RWPE2 (cell line): ENCODE data around the gene LSMEM2.

ENCODE experiments used
- ATAC-seq: fragments of 200-7000 bp; cut with Tn5 transposase; 3 replicates; pipeline ENCODE4 v1.9.1; 2021; ENCODE audit warnings: low read depth
- DNase-seq: peaks from one replicate; pipeline ENCODE4 v3.0.0-alpha.2; 2020; ENCODE audit warnings: low spot score
- H3K27ac ChIP-seq: fragments of 450-650 bp; 2 replicates; pipeline ENCODE4 v1.5.1; 2017; ENCODE audit warnings: mild to moderate bottlenecking; ENCODE audit not compliant: poor library complexity, severe bottlenecking
- H3K27me3 ChIP-seq: fragments of 250-450 bp; sonication (Bioruptor Pico); 2 replicates; pipeline ENCODE4 v1.5.1; 2021; ENCODE audit warnings: mild to moderate bottlenecking, moderate library complexity; ENCODE audit not compliant: insufficient read depth, poor library complexity, severe bottlenecking
- H3K36me3 ChIP-seq: fragments of 250-450 bp; sonication (Bioruptor Pico); 2 replicates; pipeline ENCODE4 v1.5.1; 2020; ENCODE audit warnings: low read depth, mild to moderate bottlenecking, moderate library complexity
- H3K4me1 ChIP-seq: fragments of 250-450 bp; sonication (Bioruptor Pico); 2 replicates; pipeline ENCODE4 v1.5.1; 2021; ENCODE audit warnings: mild to moderate bottlenecking, moderate library complexity; ENCODE audit not compliant: insufficient read depth, poor library complexity, severe bottlenecking
- H3K4me3 ChIP-seq: fragments of 250-450 bp; sonication (Bioruptor Pico); 2 replicates; pipeline ENCODE4 v1.5.1; 2021; ENCODE audit warnings: mild to moderate bottlenecking, moderate library complexity; ENCODE audit not compliant: severe bottlenecking
- H3K9me3 ChIP-seq: fragments of 250-450 bp; sonication (Bioruptor Pico); 2 replicates; pipeline ENCODE4 v1.5.1; 2021; ENCODE audit warnings: mild to moderate bottlenecking, moderate library complexity; ENCODE audit not compliant: severe bottlenecking
- CTCF ChIP-seq: fragments of 450-650 bp; IDR thresholded peaks from one replicate; pipeline ENCODE4 v1.5.1; 2017; ENCODE audit warnings: mild to moderate bottlenecking, moderate library complexity; ENCODE audit not compliant: poor library complexity, severe bottlenecking

LSMEM2 gene

GRCh38 chr3:50326182-50326541 is 47.3 kb downstream of the LSMEM2 start:
- Histone ChIP-seq H3K36me3 (peaks cover 43% of the 10 kb centered on the region), H3K9me3 (no peaks in the 10 kb centered on the region), H3K4me1 (no peaks in the 10 kb centered on the region), H3K27ac (no peak overlapping the region), H3K27me3 (no peaks in the 10 kb centered on the region), H3K4me3 (no peak overlapping the region)
- no peak for ATAC-seq
- TF ChIP-seq CTCF = no peak
- no peak for DNase-seq

- H3K9me3 ChIP-seq = no peaks in the 10 kb centered on the region
- no peaks in the 10 kb centered on the region for H3K27me3 ChIP-seq
- no peaks in the 10 kb centered on the region for H3K4me1 ChIP-seq
- peak overlapping the region; percentile 19 for H3K27ac ChIP-seq
- TF ChIP-seq CTCF = no peak
- H3K36me3 ChIP-seq = peaks cover 53% of the 10 kb centered on the region
- H3K4me3 ChIP-seq = peak overlapping the region; percentile 81
- ATAC-seq (no peak), DNase-seq (no peak)
Measured at GRCh38 chr3:50327129-50327528, 48.2 kb downstream of the LSMEM2 start.

- peak within 1 kb of the TSS; percentile 81 for H3K4me3 ChIP-seq
- TF ChIP-seq CTCF = no peak
- ATAC-seq (peak; percentile 84), DNase-seq (peak; percentile 97)
- no peaks in the 10 kb centered on the region for H3K9me3 ChIP-seq
- peak within 1 kb of the TSS; percentile 19 for H3K27ac ChIP-seq
- peaks cover 56% of the 10 kb centered on the region for H3K36me3 ChIP-seq
- H3K4me1 ChIP-seq = no peaks in the 10 kb centered on the region
- H3K27me3 ChIP-seq = no peaks in the 10 kb centered on the region
Measured at GRCh38 chr3:50327943-50328691, 49.2 kb downstream of the LSMEM2 start, which contains the start of gene TUSC2. TUSC2 (minus strand) TSS chr3:50328223; CDS start chr3:50328099, 124 bp downstream.

GRCh38 chr3:50330330-50330729 is 51.4 kb downstream of the LSMEM2 start:
- no peak for ATAC-seq
- no peak for TF ChIP-seq CTCF
- H3K4me1 ChIP-seq = peaks cover 10% of the 10 kb centered on the region
- no peak overlapping the region for H3K27ac ChIP-seq
- no peaks in the 10 kb centered on the region for H3K27me3 ChIP-seq
- peaks cover 68% of the 10 kb centered on the region for H3K36me3 ChIP-seq
- H3K4me3 ChIP-seq = no peak overlapping the region
- DNase-seq = no peak
- H3K9me3 ChIP-seq = no peaks in the 10 kb centered on the region

- H3K27ac ChIP-seq = no peak overlapping the region
- peaks cover 71% of the 10 kb centered on the region for H3K36me3 ChIP-seq
- peaks cover 15% of the 10 kb centered on the region for H3K4me1 ChIP-seq
- DNase-seq = no peak
- no peak overlapping the region for H3K4me3 ChIP-seq
- TF ChIP-seq CTCF = no peak
- no peaks in the 10 kb centered on the region for H3K9me3 ChIP-seq
- no peaks in the 10 kb centered on the region for H3K27me3 ChIP-seq
- no peak for ATAC-seq
Measured at GRCh38 chr3:50331364-50331907, 52.5 kb downstream of the LSMEM2 start.
